Endothelial cell (in vitro differentiated cells): ENCODE results near the gene NRXN3. TPM values are rescaled to one million over a fixed set of nuclear protein-coding genes. Genes with fewer than 3 reads are reported as not detected.

Experiments
- DNase-seq: peaks from one replicate; pipeline ENCODE4 v3.0.0; 2021; ENCODE audit warnings: low spot score
- H3K27ac Mint-ChIP-seq: one replicate; pipeline ENCODE4 v1.8.0; 2021; ENCODE audit warnings: mixed read lengths, inconsistent platforms; ENCODE audit not compliant: unreplicated experiment
- H3K27me3 Mint-ChIP-seq: one replicate; pipeline ENCODE4 v1.8.0; 2021; ENCODE audit warnings: mild to moderate bottlenecking, moderate library complexity, mixed read lengths, inconsistent platforms; ENCODE audit not compliant: unreplicated experiment
- H3K36me3 Mint-ChIP-seq: one replicate; pipeline ENCODE4 v1.8.0; 2021; ENCODE audit warnings: mild to moderate bottlenecking, low read depth, mixed read lengths, inconsistent platforms; ENCODE audit not compliant: unreplicated experiment
- H3K4me1 Mint-ChIP-seq: one replicate; pipeline ENCODE4 v1.8.0; 2021; ENCODE audit warnings: mild to moderate bottlenecking, mixed read lengths, inconsistent platforms; ENCODE audit not compliant: unreplicated experiment
- H3K4me3 Mint-ChIP-seq: one replicate; pipeline ENCODE4 v1.8.0; 2021; ENCODE audit warnings: mild to moderate bottlenecking, mixed read lengths, inconsistent platforms; ENCODE audit not compliant: unreplicated experiment
- H3K9me3 Mint-ChIP-seq: one replicate; pipeline ENCODE4 v1.8.0; 2021; ENCODE audit warnings: mixed read lengths, inconsistent platforms; ENCODE audit not compliant: unreplicated experiment
- CTCF ChIP-seq: fragments of 200-600 bp; sonication (generic); IDR thresholded peaks from one replicate; pipeline ENCODE4 v1.5.0; 2021; ENCODE audit warnings: antibody characterized with exemption; ENCODE audit not compliant: unreplicated experiment
- total RNA-seq: library from RNA; stranded (reverse); fragmentation: NEBNext Ultra II Directional; extraction: Animal tissue kit (Norgen Biotek cat#: 25700); gene quantifications from one replicate; pipeline ENCODE4 v1.2.1, GENCODE V29; 2021; ENCODE audit not compliant: unreplicated experiment

NRXN3 gene
- total RNA-seq, 1 donor from 2014 or later = 2.3 TPM

- no peak overlapping the region for H3K4me3 Mint-ChIP-seq
- H3K4me1 Mint-ChIP-seq = no peaks in the 10 kb centered on the region
- no peaks in the 10 kb centered on the region for H3K36me3 Mint-ChIP-seq
- no peak for TF ChIP-seq CTCF
- H3K9me3 Mint-ChIP-seq = no peaks in the 10 kb centered on the region
- DNase-seq = no peak
- H3K27ac Mint-ChIP-seq = no peak overlapping the region
- H3K27me3 Mint-ChIP-seq = no peaks in the 10 kb centered on the region
Observed at GRCh38 chr14:79074510-79074909, 904.3 kb downstream of the NRXN3 start.

GRCh38 chr14:79076428-79076827 is 906.3 kb downstream of the NRXN3 start:
- Mint-ChIP-seq H3K9me3 (no peaks in the 10 kb centered on the region), H3K36me3 (no peaks in the 10 kb centered on the region), H3K27ac (no peak overlapping the region), H3K4me1 (no peaks in the 10 kb centered on the region), H3K27me3 (no peaks in the 10 kb centered on the region), H3K4me3 (no peak overlapping the region)
- no peak for DNase-seq
- no peak for TF ChIP-seq CTCF

- Mint-ChIP-seq H3K9me3 (no peaks in the 10 kb centered on the region), H3K36me3 (no peaks in the 10 kb centered on the region), H3K4me3 (no peak overlapping the region), H3K27ac (no peak overlapping the region), H3K27me3 (no peaks in the 10 kb centered on the region), H3K4me1 (no peaks in the 10 kb centered on the region)
- TF ChIP-seq CTCF = no peak
- DNase-seq = no peak
Observed at GRCh38 chr14:79077096-79077495, 906.9 kb downstream of the NRXN3 start.

GRCh38 chr14:79080040-79080439 is 909.9 kb downstream of the NRXN3 start:
- TF ChIP-seq CTCF = no peak
- no peaks in the 10 kb centered on the region for H3K36me3 Mint-ChIP-seq
- DNase-seq = no peak
- H3K27ac Mint-ChIP-seq = no peak overlapping the region
- H3K27me3 Mint-ChIP-seq = no peaks in the 10 kb centered on the region
- no peaks in the 10 kb centered on the region for H3K9me3 Mint-ChIP-seq
- no peak overlapping the region for H3K4me3 Mint-ChIP-seq
- no peaks in the 10 kb centered on the region for H3K4me1 Mint-ChIP-seq

- Mint-ChIP-seq H3K27me3 (no peaks in the 10 kb centered on the region), H3K27ac (no peak overlapping the region), H3K4me1 (no peaks in the 10 kb centered on the region), H3K4me3 (no peak overlapping the region), H3K36me3 (no peaks in the 10 kb centered on the region), H3K9me3 (no peaks in the 10 kb centered on the region)
- no peak for TF ChIP-seq CTCF
- no peak for DNase-seq
Observed at GRCh38 chr14:79082883-79083282, 912.7 kb downstream of the NRXN3 start.
